SW480 (cell line): ENCODE measurements around the gene CELF1.
A peak's percentile ranks its signal among the peaks of the same experiment; 100 is the strongest.

Experiments
- DNase-seq: peaks from one replicate; pipeline ENCODE4 v3.0.0-alpha.2; 2016; ENCODE audit warnings: low spot score

The CELF1 gene

GRCh38 chr11:47417712-47418111 is 135.2 kb downstream of the CELF1 start:
- DNase-seq, result no peak

- peak; percentile 78 for DNase-seq
Measured at GRCh38 chr11:47415949-47416472, 136.9 kb downstream of the CELF1 start.
